OCI-LY1 (cell line): ENCODE measurements around the gene NOS3.

Source experiments
- H2AFZ ChIP-seq: fragments of 200-600 bp; sonication (generic), shearing (Covaris generic); 2 replicates; pipeline ENCODE4 v1.6.0; 2014; ENCODE audit warnings: antibody characterized with exemption, mild to moderate bottlenecking, low read length
- H3F3A ChIP-seq: fragments of 200-600 bp; sonication (generic), shearing (Covaris generic); 2 replicates; pipeline ENCODE4 v1.6.0; 2014; ENCODE audit warnings: mild to moderate bottlenecking, antibody characterized with exemption, low read length, moderate library complexity; ENCODE audit not compliant: insufficient read depth
- H3K27ac ChIP-seq: fragments of 200-600 bp; sonication (generic); 2 replicates; pipeline ENCODE4 v1.5.1; 2014; ENCODE audit warnings: low read length, mixed run types, mild to moderate bottlenecking, low read depth; ENCODE audit not compliant: poor library complexity, severe bottlenecking
- H3K27me3 ChIP-seq: fragments of 200-600 bp; sonication (generic); 2 replicates; pipeline ENCODE4 v1.6.0; 2014; ENCODE audit warnings: antibody characterized with exemption, mild to moderate bottlenecking, low read length, moderate library complexity; ENCODE audit not compliant: insufficient read depth
- H3K36me3 ChIP-seq: fragments of 200-600 bp; sonication (generic); 2 replicates; pipeline ENCODE4 v1.6.1; 2014; ENCODE audit warnings: mild to moderate bottlenecking, antibody characterized with exemption, low read length, moderate library complexity, mixed read lengths; ENCODE audit not compliant: insufficient read depth
- H3K4me1 ChIP-seq: fragments of 200-600 bp; sonication (generic); 2 replicates; pipeline ENCODE4 v1.5.1; 2014; ENCODE audit warnings: mild to moderate bottlenecking, low read length, moderate library complexity; ENCODE audit not compliant: insufficient read depth, severe bottlenecking
- H3K4me2 ChIP-seq: fragments of 200-600 bp; sonication (generic), shearing (Covaris generic); 2 replicates; pipeline ENCODE4 v1.6.1; 2014; ENCODE audit warnings: low read length
- H3K4me3 ChIP-seq: fragments of 200-600 bp; sonication (generic); 2 replicates; pipeline ENCODE4 v1.5.1; 2014; ENCODE audit warnings: low read length, low read depth, mild to moderate bottlenecking, mixed read lengths; ENCODE audit not compliant: poor library complexity, severe bottlenecking
- H3K79me2 ChIP-seq: fragments of 200-600 bp; shearing (Covaris generic); 2 replicates; pipeline ENCODE4 v1.6.1; 2016; ENCODE audit warnings: mixed run types, low read length, mixed read lengths; ENCODE audit not compliant: insufficient read depth
- H3K9ac ChIP-seq: fragments of 200-600 bp; sonication (generic), shearing (Covaris generic); 2 replicates; pipeline ENCODE4 v1.6.1; 2014; ENCODE audit warnings: mild to moderate bottlenecking, low read length, mixed read lengths
- H3K9me2 ChIP-seq: fragments of 200-600 bp; sonication (generic), shearing (Covaris generic); 2 replicates; pipeline ENCODE4 v1.6.1; 2014; ENCODE audit warnings: low read depth, mild to moderate bottlenecking, low read length, mixed read lengths
- H3K9me3 ChIP-seq: fragments of 200-600 bp; shearing (Covaris generic); 2 replicates; pipeline ENCODE4 v1.6.1; 2014; ENCODE audit warnings: low read length, mixed read lengths
- H4K20me1 ChIP-seq: fragments of 200-600 bp; sonication (generic), shearing (Covaris generic); 2 replicates; pipeline ENCODE4 v1.6.0; 2016; ENCODE audit warnings: mild to moderate bottlenecking, low read length; ENCODE audit not compliant: insufficient read depth
- CTCF ChIP-seq: fragments of 200-600 bp; sonication (generic), shearing (Covaris generic); IDR thresholded peaks from 2 replicates; pipeline ENCODE4 v1.5.1; 2017; ENCODE audit warnings: mild to moderate bottlenecking, antibody characterized with exemption, low read length, moderate library complexity, mixed read lengths
- EZH2 ChIP-seq: fragments of 200-600 bp; sonication (generic), shearing (Covaris generic); IDR thresholded peaks from 2 replicates; pipeline ENCODE4 v1.8.0; 2017; ENCODE audit warnings: borderline replicate concordance, mixed run types, mild to moderate bottlenecking, antibody characterized with exemption, low read length, moderate library complexity, mixed read lengths

Gene NOS3

GRCh38 chr7:150972741-150973140 is 18.1 kb upstream of the NOS3 start:
- Histone ChIP-seq H3K9me3 (no peaks in the 10 kb centered on the region), H3K79me2 (no peaks in the 10 kb centered on the region), H3K4me3 (no peak overlapping the region), H3K4me2 (no peak overlapping the region), H3K9me2 (no peaks in the 10 kb centered on the region), H2AFZ (no peak overlapping the region), H3K4me1 (peaks cover 44% of the 10 kb centered on the region), H3K36me3 (no peaks in the 10 kb centered on the region), H3K9ac (no peak overlapping the region), H4K20me1 (no peaks in the 10 kb centered on the region), H3F3A (no peaks in the 10 kb centered on the region), H3K27me3 (no peaks in the 10 kb centered on the region), H3K27ac (peak overlapping the region; percentile 75)
- TF ChIP-seq EZH2: no peak
- no peak for TF ChIP-seq CTCF

GRCh38 chr7:150973571-150974451 is 17.0 kb upstream of the NOS3 start:
- Histone ChIP-seq H3K27ac (peak overlapping the region; percentile 75), H3K36me3 (no peaks in the 10 kb centered on the region), H4K20me1 (no peaks in the 10 kb centered on the region), H3K27me3 (no peaks in the 10 kb centered on the region), H3K4me1 (peaks cover 49% of the 10 kb centered on the region), H3K9me3 (no peaks in the 10 kb centered on the region), H3K9ac (peak overlapping the region; percentile 26; the same call in 1 of the 2 replicates), H3K79me2 (no peaks in the 10 kb centered on the region), H3K9me2 (no peaks in the 10 kb centered on the region), H3K4me2 (peak overlapping the region; percentile 86), H2AFZ (no peak overlapping the region), H3K4me3 (peak overlapping the region; percentile 61), H3F3A (no peaks in the 10 kb centered on the region)
- TF ChIP-seq EZH2 (no peak), CTCF (no peak)

- Histone ChIP-seq H3F3A (no peaks in the 10 kb centered on the region), H3K27ac (peak overlapping the region; percentile 77), H3K4me3 (peak overlapping the region; percentile 61), H4K20me1 (no peaks in the 10 kb centered on the region), H3K79me2 (no peaks in the 10 kb centered on the region), H3K9me2 (no peaks in the 10 kb centered on the region), H3K9ac (peak overlapping the region; percentile 79), H3K36me3 (no peaks in the 10 kb centered on the region), H3K9me3 (no peaks in the 10 kb centered on the region), H3K4me1 (peaks cover 54% of the 10 kb centered on the region), H3K27me3 (no peaks in the 10 kb centered on the region), H3K4me2 (peak overlapping the region; percentile 86), H2AFZ (no peak overlapping the region)
- TF ChIP-seq CTCF (peak; percentile 51), EZH2 (no peak)
These were observed 16.1 kb upstream of the NOS3 start for GRCh38 chr7:150974468-150975391.
